Measurements from ENCODE around the gene GRIK5. TPM values are rescaled to one million over a fixed set of nuclear protein-coding genes. Genes with fewer than 3 reads are reported as not detected.

GRIK5 gene
- total and polyA plus RNA-seq, 4 donors: 0.09 to 0.42 (median 0.17) TPM; not detected in 1

DNA sequence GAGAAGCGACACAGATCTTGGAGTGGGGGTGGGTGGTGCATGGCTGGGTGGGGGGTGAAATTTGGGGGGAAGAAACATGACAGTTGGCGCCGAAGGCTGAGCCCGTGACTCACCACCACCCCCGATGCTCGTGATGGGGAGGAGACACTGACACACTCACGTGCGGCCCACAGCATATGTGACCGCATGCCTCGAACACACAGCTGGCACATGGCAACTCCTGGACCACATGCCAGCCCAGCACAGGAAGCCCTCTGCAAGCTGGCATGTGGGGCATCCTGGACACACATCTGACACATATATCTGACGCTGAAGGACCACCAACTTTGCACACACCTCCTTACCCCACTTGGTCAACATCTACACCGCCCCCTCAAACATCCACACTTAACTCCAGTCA is 1.2 kb upstream of the GRIK5 start:
- H3K9me3 ChIP-seq (ENCODE audit: control insufficient read depth in 4 of 4, low read length in 3 of 4): no peaks in the 10 kb centered on the region
- WGBS: 90% methylated on average over 12 of the region's 12 CpGs

GRCh38 chr19:42068756-42069571 is 1.0 kb downstream of the GRIK5 start:
- no peak overlapping the region for H3K4me3 ChIP-seq (ENCODE audit: low read depth in 1 of 3, low read length in 3 of 3)
- no peak overlapping the region for H3K9ac ChIP-seq (ENCODE audit: low read depth in 1 of 2, low read length in 2 of 2)
- DNase-seq (ENCODE audit: low spot score): no peak
- no peak for TF ChIP-seq RAD21 (IDR thresholded peaks at IDR 0.05)
- TF ChIP-seq FOXA2 (IDR thresholded peaks at IDR 0.05): no peak
- TF ChIP-seq, protein P1, sequence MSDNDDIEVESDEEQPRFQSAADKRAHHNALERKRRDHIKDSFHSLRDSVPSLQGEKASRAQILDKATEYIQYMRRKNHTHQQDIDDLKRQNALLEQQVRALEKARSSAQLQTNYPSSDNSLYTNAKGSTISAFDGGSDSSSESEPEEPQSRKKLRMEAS (IDR thresholded peaks at IDR 0.05): no peak
- no peak for TF ChIP-seq FOXA1 (IDR thresholded peaks at IDR 0.05)
- no peak for TF ChIP-seq NR2F2 (IDR thresholded peaks at IDR 0.05)
- TF ChIP-seq SP1 (IDR thresholded peaks at IDR 0.05): no peak
- no peak for TF ChIP-seq HNF4A (conservative IDR thresholded peaks at IDR 0.05)
- no peak for TF ChIP-seq GABPA (IDR thresholded peaks at IDR 0.05 in 1 of 2, conservative IDR thresholded peaks at IDR 0.05 in 1 of 2)
- no peaks in the 10 kb centered on the region for H3K4me1 ChIP-seq (ENCODE audit: control insufficient read depth in 4 of 4, insufficient read depth in 4 of 4, low read length in 3 of 4)
- peaks cover 0 to 8% (median 2%) of the 10 kb centered on the region in 4 donors for H3K27me3 ChIP-seq (ENCODE audit: control insufficient read depth in 4 of 4, insufficient read depth in 4 of 4, low read length in 3 of 4)
- no peaks in the 10 kb centered on the region for H3K36me3 ChIP-seq (ENCODE audit: control insufficient read depth in 4 of 4, insufficient read depth in 3 of 4, low read depth in 1 of 4, low read length in 3 of 4)
- WGBS: 17% methylated on average over 29 of the region's 29 CpGs
- H3K27ac ChIP-seq (ENCODE audit: low read depth in 1 of 2, low read length in 2 of 2): no peak overlapping the region
- H3K9me3 ChIP-seq (ENCODE audit: control insufficient read depth in 4 of 4, low read length in 3 of 4): no peaks in the 10 kb centered on the region

More for the DNA sequence above, 1.2 kb upstream of the GRIK5 start:
- no peak for DNase-seq (ENCODE audit: low spot score)
- peaks cover 0 to 8% (median 2%) of the 10 kb centered on the region in 4 donors for H3K27me3 ChIP-seq (ENCODE audit: control insufficient read depth in 4 of 4, insufficient read depth in 4 of 4, low read length in 3 of 4)
- H3K9ac ChIP-seq (ENCODE audit: low read depth in 1 of 2, low read length in 2 of 2): no peak overlapping the region
- peaks cover 0 to 6% (median 3%) of the 10 kb centered on the region in 4 donors for H3K4me1 ChIP-seq (ENCODE audit: control insufficient read depth in 4 of 4, insufficient read depth in 4 of 4, low read length in 3 of 4)
- H3K4me3 ChIP-seq (ENCODE audit: low read depth in 1 of 3, low read length in 3 of 3): no peak overlapping the region
- no peak for TF ChIP-seq TAF1 (conservative IDR thresholded peaks at IDR 0.05)
- TF ChIP-seq SP1 (IDR thresholded peaks at IDR 0.05): no peak
- TF ChIP-seq ZBTB33 (IDR thresholded peaks at IDR 0.05): no peak
- TF ChIP-seq, protein P2, sequence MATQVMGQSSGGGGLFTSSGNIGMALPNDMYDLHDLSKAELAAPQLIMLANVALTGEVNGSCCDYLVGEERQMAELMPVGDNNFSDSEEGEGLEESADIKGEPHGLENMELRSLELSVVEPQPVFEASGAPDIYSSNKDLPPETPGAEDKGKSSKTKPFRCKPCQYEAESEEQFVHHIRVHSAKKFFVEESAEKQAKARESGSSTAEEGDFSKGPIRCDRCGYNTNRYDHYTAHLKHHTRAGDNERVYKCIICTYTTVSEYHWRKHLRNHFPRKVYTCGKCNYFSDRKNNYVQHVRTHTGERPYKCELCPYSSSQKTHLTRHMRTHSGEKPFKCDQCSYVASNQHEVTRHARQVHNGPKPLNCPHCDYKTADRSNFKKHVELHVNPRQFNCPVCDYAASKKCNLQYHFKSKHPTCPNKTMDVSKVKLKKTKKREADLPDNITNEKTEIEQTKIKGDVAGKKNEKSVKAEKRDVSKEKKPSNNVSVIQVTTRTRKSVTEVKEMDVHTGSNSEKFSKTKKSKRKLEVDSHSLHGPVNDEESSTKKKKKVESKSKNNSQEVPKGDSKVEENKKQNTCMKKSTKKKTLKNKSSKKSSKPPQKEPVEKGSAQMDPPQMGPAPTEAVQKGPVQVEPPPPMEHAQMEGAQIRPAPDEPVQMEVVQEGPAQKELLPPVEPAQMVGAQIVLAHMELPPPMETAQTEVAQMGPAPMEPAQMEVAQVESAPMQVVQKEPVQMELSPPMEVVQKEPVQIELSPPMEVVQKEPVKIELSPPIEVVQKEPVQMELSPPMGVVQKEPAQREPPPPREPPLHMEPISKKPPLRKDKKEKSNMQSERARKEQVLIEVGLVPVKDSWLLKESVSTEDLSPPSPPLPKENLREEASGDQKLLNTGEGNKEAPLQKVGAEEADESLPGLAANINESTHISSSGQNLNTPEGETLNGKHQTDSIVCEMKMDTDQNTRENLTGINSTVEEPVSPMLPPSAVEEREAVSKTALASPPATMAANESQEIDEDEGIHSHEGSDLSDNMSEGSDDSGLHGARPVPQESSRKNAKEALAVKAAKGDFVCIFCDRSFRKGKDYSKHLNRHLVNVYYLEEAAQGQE (IDR thresholded peaks at IDR 0.05): no peak
- no peak for TF ChIP-seq EGR1 (IDR thresholded peaks at IDR 0.05; ENCODE audit: low read depth in 2 of 2)
- no peak for TF ChIP-seq NR2F2 (IDR thresholded peaks at IDR 0.05)
- no peak for TF ChIP-seq FOXA1 (IDR thresholded peaks at IDR 0.05)
- TF ChIP-seq HNF4A (conservative IDR thresholded peaks at IDR 0.05): no peak
- no peak overlapping the region for H3K27ac ChIP-seq (ENCODE audit: low read depth in 1 of 2, low read length in 2 of 2)
- H3K36me3 ChIP-seq (ENCODE audit: control insufficient read depth in 4 of 4, insufficient read depth in 3 of 4, low read depth in 1 of 4, low read length in 3 of 4): no peaks in the 10 kb centered on the region

Measured in liver (tissue), 9 donors.